Measurements from ENCODE around the gene LZTS2. TPM values are rescaled to one million over a fixed set of nuclear protein-coding genes. Genes with fewer than 3 reads are reported as not detected.
A peak's percentile ranks its signal among the peaks of the same experiment; 100 is the strongest.

Gene LZTS2
- polyA plus RNA-seq, 1 experiment = 33.3 TPM

GRCh38 chr10:101013365-101013825 is 13.8 kb downstream of the LZTS2 start:
- ChIA-PET CTCF (interaction anchor here (0.6 to 6.6 kb wide), 16 partner anchors 10 to 134 kb away, joined by 3 to 271 read pairs (median 6); partner anchors contain the start of genes LZTS2, MRPL43, PDZD7 and SFXN3), POLR2A (no interaction called here)
- DNase-seq (ENCODE audit: low read depth, low spot score) = no peak
- no peak for TF ChIP-seq CTCF (IDR thresholded peaks at IDR 0.05; ENCODE audit: low read depth, low read length)
- no peaks in the 10 kb centered on the region; the same call in 1 of the 2 replicates for H3K9me3 ChIP-seq (ENCODE audit: control insufficient read depth, insufficient read depth, low read length)
- H3K4me3 ChIP-seq (ENCODE audit: low read depth, low read length) = no peak overlapping the region
- peak overlapping the region; percentile 75 for H3K27ac ChIP-seq (ENCODE audit: low read depth, low read length)
- H3K27me3 ChIP-seq (ENCODE audit: control insufficient read depth, insufficient read depth, low read length) = no peaks in the 10 kb centered on the region

DNA sequence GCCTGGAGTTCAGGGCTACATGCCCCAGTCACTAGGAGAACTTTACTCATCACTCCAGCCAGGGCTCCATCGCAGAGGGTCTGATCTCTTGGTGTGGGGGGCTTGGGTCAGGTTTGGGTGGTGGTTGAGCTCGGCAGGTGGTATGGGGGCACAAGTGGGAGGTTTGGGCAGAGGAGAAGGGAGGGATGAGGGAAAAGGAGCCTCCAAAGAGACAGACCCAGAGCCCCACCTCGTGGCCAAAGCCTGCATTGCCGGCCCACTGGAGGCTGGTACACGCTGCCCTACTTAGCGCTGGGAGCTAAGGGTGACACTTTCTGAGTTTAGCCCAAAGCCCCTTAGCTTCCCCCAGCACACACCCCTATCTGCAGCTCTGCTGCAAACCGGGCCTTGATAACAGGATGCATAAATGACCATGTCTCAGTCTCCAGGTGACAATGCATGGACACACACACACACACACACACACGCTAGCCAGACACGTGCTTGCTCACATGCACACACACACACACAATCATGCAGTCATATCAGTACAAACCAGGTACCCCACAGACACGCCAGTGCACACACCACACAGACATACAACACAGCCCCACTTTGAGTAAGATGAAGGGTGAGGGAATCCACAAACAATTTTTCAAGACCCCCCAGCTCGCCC is 14.7 kb downstream of the LZTS2 start:
- Histone ChIP-seq H3K4me3 (ENCODE audit: low read depth, low read length) (no peak overlapping the region), H3K27ac (ENCODE audit: low read depth, low read length) (peak overlapping the region; percentile 39), H3K27me3 (ENCODE audit: control insufficient read depth, insufficient read depth, low read length) (no peaks in the 10 kb centered on the region), H3K9me3 (ENCODE audit: control insufficient read depth, insufficient read depth, low read length) (no peaks in the 10 kb centered on the region)
- TF ChIP-seq CTCF (IDR thresholded peaks at IDR 0.05; ENCODE audit: low read depth, low read length) = peak; percentile 97
- DNase-seq (ENCODE audit: low read depth, low spot score) = no peak
- POLR2A ChIA-PET = interaction anchor here (0.6 to 2.2 kb wide), 5 partner anchors 13 to 125 kb away, joined by 3 to 9 read pairs (median 4); partner anchors contain the start of gene LZTS2
- CTCF ChIA-PET = interaction anchor here (0.6 to 6.6 kb wide), 33 partner anchors 9 to 580 kb away, joined by 3 to 271 read pairs (median 5); partner anchors contain the start of genes KAZALD1, LZTS2, MRPL43 and PDZD7

DNA sequence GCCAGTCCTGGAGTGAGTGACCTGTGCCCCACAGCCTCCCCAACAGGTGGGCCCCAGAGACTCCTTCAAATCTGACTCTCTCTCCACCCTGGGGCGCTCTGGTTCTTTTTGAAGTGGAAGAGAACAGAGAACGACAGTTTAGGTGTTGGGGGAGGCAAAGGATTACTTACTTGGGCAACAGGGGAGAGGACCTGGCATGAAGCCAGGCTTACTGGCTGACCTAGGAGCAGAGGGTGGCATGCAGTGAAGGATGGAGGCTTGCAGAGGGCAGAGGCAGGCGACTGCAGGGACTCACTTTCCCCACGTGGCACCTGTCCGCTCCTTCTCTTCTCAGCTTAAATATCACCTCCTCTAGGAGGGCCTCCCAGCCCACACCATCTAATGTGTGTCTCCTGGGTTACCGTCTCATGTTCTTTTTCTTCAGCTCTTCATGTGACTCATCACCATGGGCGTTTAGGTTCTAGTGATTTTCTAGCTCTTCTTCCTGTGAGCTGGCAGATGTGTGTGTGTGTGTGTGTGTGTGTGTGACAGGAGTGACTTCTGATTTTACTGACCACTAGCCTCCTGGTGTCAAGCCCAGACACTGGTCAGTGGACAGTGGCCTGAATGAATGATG is 15.5 kb downstream of the LZTS2 start:
- CTCF ChIA-PET = interaction anchor here (0.6 to 6.6 kb wide), 29 partner anchors 8 to 581 kb away, joined by 3 to 271 read pairs (median 6); partner anchors contain the start of genes KAZALD1, LZTS2, MRPL43 and PDZD7
- no peaks in the 10 kb centered on the region for H3K9me3 ChIP-seq (ENCODE audit: control insufficient read depth, insufficient read depth, low read length)
- DNase-seq (ENCODE audit: low read depth, low spot score) = peak; percentile 83
- POLR2A ChIA-PET = interaction anchor here (0.9 to 2.2 kb wide), 3 partner anchors 14 to 17 kb away, joined by 3 to 9 read pairs (median 4); partner anchors contain the start of gene LZTS2
- TF ChIP-seq CTCF (IDR thresholded peaks at IDR 0.05; ENCODE audit: low read depth, low read length) = no peak
- H3K4me3 ChIP-seq (ENCODE audit: low read depth, low read length) = no peak overlapping the region
- H3K27me3 ChIP-seq (ENCODE audit: control insufficient read depth, insufficient read depth, low read length) = no peaks in the 10 kb centered on the region
- peak overlapping the region; percentile 52 for H3K27ac ChIP-seq (ENCODE audit: low read depth, low read length)

GRCh38 chr10:101015582-101015973 is 16.0 kb downstream of the LZTS2 start:
- H3K9me3 ChIP-seq (ENCODE audit: control insufficient read depth, insufficient read depth, low read length) = no peaks in the 10 kb centered on the region
- no peaks in the 10 kb centered on the region for H3K27me3 ChIP-seq (ENCODE audit: control insufficient read depth, insufficient read depth, low read length)
- no peak for TF ChIP-seq CTCF (IDR thresholded peaks at IDR 0.05; ENCODE audit: low read depth, low read length)
- CTCF ChIA-PET = interaction anchor here (1.0 to 6.6 kb wide), 11 partner anchors 9 to 137 kb away, joined by 3 to 271 read pairs (median 14); partner anchors contain the start of genes LZTS2, PDZD7 and SFXN3
- POLR2A ChIA-PET = interaction anchor here (2.2 kb wide), 1 partner anchor 17 kb away, joined by 9 read pairs; no protein-coding TSS in a partner anchor
- H3K27ac ChIP-seq (ENCODE audit: low read depth, low read length) = peak overlapping the region; percentile 52
- no peak for DNase-seq (ENCODE audit: low read depth, low spot score)
- H3K4me3 ChIP-seq (ENCODE audit: low read depth, low read length) = no peak overlapping the region

All from AG04450 (cell line).